Measurements from ENCODE around the gene SUPT3H.

Gene SUPT3H

GRCh38 chr6:44800784-44801592, 576.7 kb downstream of the SUPT3H start:
- no peak for DNase-seq (ENCODE audit: low spot score)
- TF ChIP-seq CTCF (IDR thresholded peaks at IDR 0.05) = no peak
- H3K4me3 ChIP-seq = no peak overlapping the region

DNA sequence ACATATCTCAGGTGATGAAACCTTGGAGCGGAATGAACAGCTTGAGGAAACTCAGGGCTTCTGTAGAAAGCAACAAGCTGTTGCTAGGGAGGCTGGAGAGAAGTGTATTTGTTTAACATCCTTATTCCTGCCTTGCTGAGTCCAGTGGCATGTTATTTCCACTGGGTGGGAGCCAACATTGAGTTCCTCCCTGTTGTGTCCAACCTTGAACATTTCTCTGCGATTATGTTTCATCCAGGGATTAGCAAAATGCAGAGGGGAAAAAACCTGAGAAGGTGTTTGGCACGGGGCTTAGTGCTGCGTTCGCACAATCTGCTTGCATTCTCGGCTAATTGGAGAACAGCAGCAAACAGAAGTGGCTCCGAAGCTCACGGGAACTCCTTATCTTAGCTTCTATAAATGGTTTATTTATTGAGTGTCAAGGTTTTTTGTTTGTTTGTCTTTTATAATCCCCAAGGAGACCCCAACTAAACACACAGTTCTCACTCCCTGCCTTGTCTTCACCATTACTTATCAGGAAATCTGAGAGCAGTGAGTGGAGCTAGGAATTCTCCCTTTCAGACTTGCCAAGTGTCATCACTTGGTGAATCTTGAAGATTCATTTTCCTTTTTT, 577.5 kb downstream of the SUPT3H start:
- no peak for TF ChIP-seq CTCF (IDR thresholded peaks at IDR 0.05)
- no peak for DNase-seq (ENCODE audit: low spot score)
- Histone ChIP-seq H3K27ac (no peak overlapping the region), H3K4me3 (peak overlapping the region; percentile 49)

More at GRCh38 chr6:44800784-44801592, 576.7 kb downstream of the SUPT3H start:
- H3K27ac ChIP-seq = no peak overlapping the region

DNA sequence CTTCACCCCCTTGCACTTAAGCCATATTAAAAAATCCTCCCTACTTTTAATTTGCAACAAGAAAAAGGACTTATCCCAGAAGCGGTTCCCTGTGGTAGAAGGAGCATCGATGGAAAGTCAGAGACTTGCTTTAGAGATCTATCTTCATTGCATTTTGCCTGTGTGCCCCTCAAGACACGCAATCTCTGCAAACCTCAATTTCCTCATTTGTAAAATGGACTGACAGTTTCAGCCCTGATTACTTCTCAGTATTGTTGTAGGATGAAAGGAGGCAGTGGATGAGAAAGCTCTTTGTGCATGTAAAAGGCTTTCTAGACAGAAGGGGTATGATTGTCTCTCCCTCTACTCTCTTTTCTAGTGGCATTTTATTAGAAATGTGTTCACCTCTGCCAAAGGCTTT, 580.0 kb downstream of the SUPT3H start:
- Histone ChIP-seq H3K4me3 (no peak overlapping the region), H3K27ac (no peak overlapping the region)
- DNase-seq (ENCODE audit: low spot score) = no peak
- no peak for TF ChIP-seq CTCF (IDR thresholded peaks at IDR 0.05)

GRCh38 chr6:44795326-44795725, 582.4 kb downstream of the SUPT3H start:
- no peak for TF ChIP-seq CTCF (IDR thresholded peaks at IDR 0.05)
- DNase-seq (ENCODE audit: low spot score) = no peak
- H3K4me3 ChIP-seq = no peak overlapping the region
- no peak overlapping the region for H3K27ac ChIP-seq

- Histone ChIP-seq H3K4me3 (no peak overlapping the region), H3K27ac (peak overlapping the region in 1 of 2 donors; percentile 43)
- DNase-seq (ENCODE audit: low spot score) = no peak
- TF ChIP-seq CTCF (IDR thresholded peaks at IDR 0.05) = no peak
Measured at GRCh38 chr6:44789806-44790205, 587.9 kb downstream of the SUPT3H start.

DNA sequence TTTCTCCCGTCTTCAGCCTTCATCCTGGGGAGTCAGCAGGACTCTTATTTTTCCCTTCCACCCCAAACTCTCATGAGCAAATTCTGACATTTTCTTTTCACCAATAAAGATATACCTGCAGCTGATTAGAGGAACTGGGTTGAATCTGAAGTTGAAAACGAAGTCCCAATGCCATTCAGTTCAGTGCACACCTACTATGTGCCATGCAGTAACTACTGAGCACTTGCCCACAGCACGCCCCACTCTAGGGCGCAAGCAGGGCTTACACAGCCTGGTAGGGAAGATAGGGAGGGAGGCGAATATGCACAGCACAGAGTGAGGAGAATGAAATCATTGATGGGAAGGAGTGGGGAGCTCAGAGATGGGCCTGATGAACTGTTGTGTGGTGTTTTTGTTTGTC, 588.7 kb downstream of the SUPT3H start:
- Histone ChIP-seq H3K27ac (peak overlapping the region in 1 of 2 donors; percentile 43), H3K4me3 (no peak overlapping the region)
- TF ChIP-seq CTCF (IDR thresholded peaks at IDR 0.05) = no peak
- DNase-seq (ENCODE audit: low spot score) = no peak
